GM19324 (cell line): ENCODE data around the gene HS6ST1.

Experiments used
- ATAC-seq: cut with Tn5 transposase; IDR thresholded peaks from one replicate; pipeline ENCODE4 v1.9.1; 2021; ENCODE audit warnings: mild to moderate bottlenecking, moderate library complexity; ENCODE audit not compliant: unreplicated experiment, low FRiP score

The HS6ST1 gene, protein sequence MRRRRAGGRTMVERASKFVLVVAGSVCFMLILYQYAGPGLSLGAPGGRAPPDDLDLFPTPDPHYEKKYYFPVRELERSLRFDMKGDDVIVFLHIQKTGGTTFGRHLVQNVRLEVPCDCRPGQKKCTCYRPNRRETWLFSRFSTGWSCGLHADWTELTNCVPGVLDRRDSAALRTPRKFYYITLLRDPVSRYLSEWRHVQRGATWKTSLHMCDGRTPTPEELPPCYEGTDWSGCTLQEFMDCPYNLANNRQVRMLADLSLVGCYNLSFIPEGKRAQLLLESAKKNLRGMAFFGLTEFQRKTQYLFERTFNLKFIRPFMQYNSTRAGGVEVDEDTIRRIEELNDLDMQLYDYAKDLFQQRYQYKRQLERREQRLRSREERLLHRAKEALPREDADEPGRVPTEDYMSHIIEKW

GRCh38 chr2:128318776-128319464, at the start of gene HS6ST1:
Gene HS6ST1, minus strand, starts transcription at chr2:128318868. Its CDS starts 305 bp downstream, at chr2:128318563.
- peak; percentile 73 for ATAC-seq

- no peak for ATAC-seq
These were observed 49.1 kb upstream of the HS6ST1 start for GRCh38 chr2:128367601-128368359.

DNA sequence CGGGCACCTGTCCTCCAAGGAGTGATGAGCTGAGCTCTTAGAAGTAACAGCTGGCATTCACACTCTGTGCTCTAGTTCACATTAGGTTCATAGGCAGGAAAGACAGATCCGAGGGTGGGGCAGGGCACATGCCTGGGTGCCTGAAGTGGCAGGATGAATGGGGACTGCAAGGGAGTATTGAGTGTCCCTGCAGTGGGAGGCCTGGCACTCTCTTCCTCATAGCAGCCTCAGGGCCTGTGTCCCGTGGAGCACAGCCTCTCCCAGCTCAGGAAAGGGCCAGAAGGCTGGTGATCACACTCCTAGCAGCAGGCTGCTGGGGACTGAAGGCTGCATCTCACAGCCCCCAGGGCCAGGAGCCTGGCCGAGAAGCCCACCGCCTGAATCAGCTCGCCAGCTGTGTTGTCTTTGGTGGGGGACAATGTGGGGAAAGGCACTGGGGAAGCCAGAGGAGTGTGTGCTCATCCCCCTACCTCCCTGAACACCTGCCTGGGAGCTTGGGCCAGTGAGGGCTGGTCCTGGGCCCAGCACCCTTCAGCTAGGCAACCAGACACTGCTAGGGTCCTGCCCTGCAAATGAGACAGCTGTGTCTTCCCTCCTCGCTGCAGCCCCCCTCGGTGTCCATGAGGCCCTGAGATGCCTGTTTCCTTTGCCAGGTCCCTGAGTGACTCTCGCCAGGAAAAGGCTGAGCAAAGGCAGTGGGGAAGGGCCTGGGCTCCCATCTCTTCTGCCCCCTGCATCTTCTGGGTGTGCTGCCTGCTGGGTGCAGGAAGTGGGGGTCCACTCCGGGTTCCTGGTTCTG, 48.2 kb upstream of the HS6ST1 start:
- ATAC-seq = no peak

DNA sequence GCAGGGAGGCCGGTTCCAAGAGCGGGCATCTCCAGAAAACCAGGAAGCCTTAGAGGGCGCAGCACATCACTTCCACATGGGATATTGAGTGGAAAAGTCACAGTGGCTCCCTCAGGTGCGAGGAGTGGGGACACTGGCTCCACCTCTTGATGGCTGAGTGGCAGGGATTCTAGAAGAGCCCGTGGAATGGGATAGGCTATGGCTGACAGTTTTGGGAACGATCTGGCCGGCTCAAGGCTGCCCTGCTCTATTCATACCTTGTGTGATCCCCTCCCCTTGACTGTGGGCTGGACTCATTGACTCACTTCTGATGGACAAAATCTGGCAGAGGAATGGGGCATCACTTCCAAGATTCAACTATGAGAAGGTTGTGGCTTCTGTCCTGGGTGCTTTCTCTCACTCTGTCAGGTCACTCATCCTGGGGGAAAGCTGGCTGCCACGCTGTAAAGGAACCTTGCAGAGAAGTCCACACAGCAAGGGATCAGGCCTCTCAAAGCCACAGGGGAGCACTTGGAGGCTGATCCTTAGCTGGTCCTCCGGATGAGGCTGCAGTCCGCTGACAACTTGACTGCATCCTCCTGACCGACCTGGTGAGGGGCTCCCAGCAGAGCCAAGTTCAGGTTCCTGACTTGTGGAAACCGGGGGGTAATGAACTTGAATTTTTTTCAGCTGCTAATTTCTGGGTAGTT, 46.7 kb upstream of the HS6ST1 start:
- no peak for ATAC-seq

DNA sequence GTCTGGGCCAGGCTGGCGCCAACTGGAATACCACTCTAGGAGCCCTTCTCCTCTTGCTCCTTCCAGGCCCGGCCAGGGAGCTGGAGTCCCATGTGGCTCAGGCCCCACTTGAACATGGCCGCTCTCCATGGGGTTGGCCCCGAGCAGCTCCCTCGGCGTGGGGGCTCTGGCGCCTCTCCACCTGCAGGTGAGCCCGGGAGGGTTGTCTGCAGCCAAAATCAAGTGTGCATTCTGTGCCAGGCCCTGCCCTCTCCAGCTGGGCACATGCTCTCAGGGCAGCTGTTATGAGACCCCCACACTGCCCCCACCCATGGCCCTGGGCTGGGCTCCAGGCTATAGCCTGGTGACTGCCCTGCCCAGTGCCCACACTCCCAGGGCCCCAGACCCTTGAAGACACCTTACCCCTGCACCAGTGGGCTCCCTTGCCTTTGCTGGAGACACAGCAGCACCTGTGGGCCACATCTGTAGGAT, 45.8 kb upstream of the HS6ST1 start:
- no peak for ATAC-seq

GRCh38 chr2:128363934-128364361, 45.3 kb upstream of the HS6ST1 start:
- no peak for ATAC-seq

- ATAC-seq = no peak
These were observed 44.2 kb upstream of the HS6ST1 start for GRCh38 chr2:128362889-128363228.

DNA sequence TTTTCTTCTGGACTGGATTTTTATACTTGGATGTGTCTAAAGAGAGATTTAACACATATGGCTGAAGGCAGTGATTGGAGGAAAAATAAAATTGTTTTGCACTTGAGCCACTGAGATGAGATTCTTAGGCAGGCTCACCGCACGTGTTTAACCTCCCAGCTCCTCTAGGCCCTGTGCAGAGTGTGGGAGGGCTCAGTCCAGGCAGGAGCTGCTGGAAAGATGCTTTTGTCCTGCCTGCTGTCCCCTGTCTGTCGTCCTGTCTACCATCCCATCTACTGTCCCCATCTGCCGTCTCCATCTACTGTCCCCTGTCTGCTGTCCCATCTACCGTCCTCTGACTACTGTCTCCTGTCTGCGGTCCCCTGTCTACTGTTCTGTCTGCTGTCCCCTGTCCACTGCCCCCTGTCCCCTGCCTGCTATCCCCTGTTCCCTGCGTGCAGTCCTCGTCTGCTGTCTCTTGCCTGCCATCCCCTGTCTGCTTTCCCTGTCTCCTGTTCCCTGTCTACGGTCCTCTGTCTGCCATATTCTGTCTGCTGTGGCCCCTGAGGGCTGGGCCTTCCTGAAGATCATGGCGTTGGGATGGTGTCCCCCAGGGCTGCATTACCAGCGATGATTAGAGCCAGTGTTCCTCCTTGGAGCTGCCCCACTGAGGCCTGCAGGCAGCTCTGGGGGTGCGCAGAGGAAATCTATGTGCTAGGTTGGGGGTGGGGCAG, 43.7 kb upstream of the HS6ST1 start:
- no peak for ATAC-seq

GRCh38 chr2:128361376-128362131, 42.9 kb upstream of the HS6ST1 start:
- no peak for ATAC-seq

GRCh38 chr2:128360711-128361110, 42.0 kb upstream of the HS6ST1 start:
- ATAC-seq = no peak

DNA sequence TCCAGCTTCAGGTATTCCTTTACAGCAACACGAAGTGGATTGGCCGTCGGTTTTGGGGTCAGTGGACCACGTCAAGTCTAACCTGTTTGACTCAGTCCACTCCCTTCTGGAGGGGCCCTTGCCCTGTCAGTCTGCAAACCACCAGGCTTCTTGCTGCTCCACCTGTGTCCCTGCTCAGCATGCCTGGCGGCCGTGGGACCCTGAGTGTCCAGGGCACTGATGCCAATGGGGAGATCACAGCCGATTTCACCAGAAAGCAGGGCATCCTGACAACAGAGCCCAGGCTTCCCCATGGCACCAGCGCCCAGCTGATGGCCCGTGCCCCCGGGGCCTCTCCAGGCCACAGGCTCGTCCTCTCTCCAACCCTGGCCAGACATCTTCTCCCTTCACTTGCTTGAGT, 41.2 kb upstream of the HS6ST1 start:
- no peak for ATAC-seq

DNA sequence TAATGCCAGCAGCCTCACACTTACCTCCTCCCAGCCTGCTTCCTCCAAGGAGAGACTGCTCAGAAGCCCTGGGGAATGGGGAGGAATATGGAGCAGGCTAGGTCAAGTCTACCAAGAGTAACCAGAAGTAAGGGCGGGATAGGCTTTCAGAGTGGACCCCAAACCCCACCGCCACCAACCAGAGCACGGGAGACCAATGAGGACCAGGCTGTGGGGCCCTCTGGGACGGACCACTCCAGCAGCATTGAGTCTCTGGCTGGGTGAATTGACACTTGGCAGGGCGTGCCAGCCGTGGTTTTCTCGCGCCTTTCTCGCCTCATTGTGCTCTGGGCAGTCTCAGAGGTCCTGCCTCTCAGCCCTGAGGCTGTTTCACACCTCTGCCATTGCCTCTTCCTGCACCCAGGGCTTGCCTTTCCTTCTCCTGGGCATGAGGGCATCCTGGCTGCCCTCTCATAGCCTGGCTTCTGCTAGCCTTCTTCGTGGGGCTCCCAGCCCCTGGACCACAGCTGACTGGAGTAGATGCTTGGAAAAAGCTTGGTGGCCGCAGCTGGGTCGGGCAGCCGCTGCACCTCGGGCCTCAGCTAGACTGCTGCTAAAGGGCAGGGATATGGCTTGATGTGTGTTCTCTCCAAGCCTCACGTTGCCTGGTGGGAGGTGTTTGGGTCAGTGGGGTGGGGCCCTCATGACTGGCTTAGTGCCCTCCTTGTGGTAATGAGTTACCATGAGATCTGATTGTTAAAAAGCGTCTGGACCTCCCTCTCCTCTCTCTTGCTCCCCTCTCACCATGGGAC, 40.5 kb upstream of the HS6ST1 start:
- ATAC-seq = no peak

- no peak for ATAC-seq
These were observed 39.1 kb upstream of the HS6ST1 start for GRCh38 chr2:128357506-128358370.

DNA sequence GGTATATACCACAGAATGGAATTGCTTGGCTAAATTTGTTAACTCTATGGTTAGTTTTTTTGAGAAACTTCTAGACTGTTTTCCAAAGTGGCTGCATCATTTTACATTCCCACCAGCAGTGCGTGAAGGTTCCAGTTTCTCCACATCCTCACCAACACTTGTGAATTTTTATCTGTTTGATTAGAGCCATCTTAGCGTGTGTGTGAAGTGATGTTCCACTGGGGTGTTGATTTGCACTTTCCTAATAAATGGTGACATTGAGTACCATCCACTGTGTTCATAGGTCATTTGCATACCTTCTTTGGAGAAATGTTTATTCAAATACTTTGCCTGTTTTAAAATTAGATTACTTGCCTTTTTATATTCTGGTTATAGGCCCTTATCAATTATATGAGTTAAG, 37.5 kb upstream of the HS6ST1 start:
- ATAC-seq = no peak

GRCh38 chr2:128354726-128355470, 36.2 kb upstream of the HS6ST1 start:
- no peak for ATAC-seq

- no peak for ATAC-seq
These were observed 35.5 kb upstream of the HS6ST1 start for GRCh38 chr2:128354161-128354560.
